Fibroblast of lung (primary cell): ENCODE measurements around the gene FKBP8.

Experiments used
- CTCF ChIP-seq, 2 donors: IDR thresholded peaks in 1 of 2; conservative IDR thresholded peaks in 1 of 2; 1 replicate in 1 of 2; 2 replicates in 1 of 2; pipeline ENCODE4 v1.5.1; 2011 to 2012; ENCODE audit warnings: low read length in 2 of 2, control low read depth in 1 of 2, inconsistent platforms in 1 of 2, low read depth in 1 of 2, mild to moderate bottlenecking in 1 of 2
- EZH2 ChIP-seq: IDR thresholded peaks from 2 replicates; pipeline ENCODE4 v1.5.1; 2012; ENCODE audit warnings: low read length, control low read depth, mild to moderate bottlenecking; ENCODE audit errors: missing control alignments

DNA sequence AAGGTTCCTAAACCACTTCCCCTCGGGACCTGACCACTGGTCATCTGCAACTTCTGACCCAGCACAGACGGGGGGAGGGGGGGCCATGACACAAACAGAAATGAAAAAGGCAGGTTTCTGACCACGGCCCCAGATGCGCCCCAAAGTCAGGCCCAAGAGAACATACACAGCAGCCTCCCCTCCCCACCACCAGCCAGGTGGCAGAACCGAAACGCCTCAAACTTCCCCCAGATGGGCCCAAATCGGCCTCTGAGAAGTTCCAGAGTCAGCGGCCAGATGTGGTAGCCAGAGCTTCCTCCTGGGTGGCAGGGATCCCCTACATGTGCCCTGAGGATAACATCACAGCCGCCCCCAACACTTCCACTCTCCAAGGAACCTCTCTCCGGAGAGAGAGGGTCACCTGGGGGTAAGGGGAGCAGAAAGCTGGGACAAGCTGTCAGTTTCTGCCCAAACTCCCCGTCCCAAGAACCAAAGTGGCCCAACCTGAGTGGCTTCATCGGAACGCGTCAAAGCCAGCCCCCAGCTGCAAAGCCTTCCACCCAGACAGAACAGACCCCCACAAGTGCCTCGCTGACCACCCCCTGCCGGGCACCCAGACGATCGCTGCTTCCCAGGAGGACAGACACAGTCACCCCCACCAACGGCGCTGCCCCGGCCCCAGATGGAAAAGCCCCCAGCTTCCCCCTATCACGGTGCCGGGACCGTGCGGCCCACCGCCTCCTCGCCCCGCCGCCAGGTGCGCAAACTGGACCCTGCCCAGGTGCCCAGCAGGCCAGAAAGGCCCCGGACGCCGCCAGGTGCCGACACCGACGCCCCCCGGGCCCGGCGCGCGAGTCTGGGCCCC lies 22.3 kb downstream of the FKBP8 start:
- TF ChIP-seq CTCF (conservative IDR thresholded peaks at IDR 0.05 in 1 of 2, IDR thresholded peaks at IDR 0.05 in 1 of 2; ENCODE audit: low read depth in 1 of 2, low read length in 2 of 2), result no peak
- no peak for TF ChIP-seq EZH2
